ENCODE data around the gene HLA-DRA. TPM values are rescaled to one million over a fixed set of nuclear protein-coding genes. Genes with fewer than 3 reads are reported as not detected.

HLA-DRA gene
- total RNA-seq, 2 experiments from 2014 or later = 552 to 1,231 TPM

GRCh38 chr6:32413427-32414047, 26.1 kb upstream of the HLA-DRA start:
- CTCF ChIA-PET (ENCODE audit: unreplicated experiment) = interaction anchor here (1.1 to 1.6 kb wide), 2 partner anchors 168 to 372 kb away, joined by 4 to 8 read pairs; no protein-coding TSS in a partner anchor
- H3K4me1 ChIP-seq (ENCODE audit: insufficient read depth, low read length, poor library complexity, severe bottlenecking) = peaks cover 9% of the 10 kb centered on the region
- DNase-seq (ENCODE audit: low spot score) = peak; percentile 82
- H3K36me3 ChIP-seq (ENCODE audit: insufficient read depth, low read length) = no peaks in the 10 kb centered on the region
- H2AFZ ChIP-seq (ENCODE audit: low read length) = peak overlapping the region; percentile 79; the same call in 1 of the 2 replicates
- H3K9me3 ChIP-seq (ENCODE audit: low read length) = no peaks in the 10 kb centered on the region
- intact Hi-C loops (cut with micrococcal nuclease; ENCODE audit: unreplicated experiment) = loop anchor here (1.0 to 2.0 kb wide), 3 partner anchors 168 to 383 kb away; no protein-coding TSS in a partner anchor
- BruUV-seq (replicated peaks) = no TSS peak
- POLR2A ChIA-PET = interaction anchor here (0.8 to 1.4 kb wide), 4 partner anchors 10 to 454 kb away, joined by 3 to 5 read pairs (median 4); no protein-coding TSS in a partner anchor
- no peak overlapping the region for H3K4me3 ChIP-seq (ENCODE audit: low read depth, low read length, poor library complexity, severe bottlenecking)
- no peaks in the 10 kb centered on the region for H4K20me1 ChIP-seq (ENCODE audit: insufficient read depth, low read length)
- no peaks in the 10 kb centered on the region for H3K79me2 ChIP-seq (ENCODE audit: insufficient read depth, low read depth, low read length)
- peak overlapping the region; percentile 43 for H3K4me2 ChIP-seq (ENCODE audit: low read length)
- H3K9me2 ChIP-seq (ENCODE audit: insufficient read depth, low read length) = no peaks in the 10 kb centered on the region
- TF ChIP-seq CTCF (conservative IDR thresholded peaks at IDR 0.05; ENCODE audit: low read length) (peak; percentile 96), EZH2phosphoT487 (IDR thresholded peaks at IDR 0.05; ENCODE audit: borderline replicate concordance, low read depth, low read length) (no peak)
- H3K27ac ChIP-seq (ENCODE audit: low read depth, low read length, poor library complexity, severe bottlenecking) = no peak overlapping the region

GRCh38 chr6:32415521-32416019, 24.1 kb upstream of the HLA-DRA start:
- POLR2A ChIA-PET = no interaction called here
- H4K20me1 ChIP-seq (ENCODE audit: insufficient read depth, low read length) = no peaks in the 10 kb centered on the region
- no peaks in the 10 kb centered on the region for H3K36me3 ChIP-seq (ENCODE audit: insufficient read depth, low read length)
- H2AFZ ChIP-seq (ENCODE audit: low read length) = peak overlapping the region; percentile 70
- peak; percentile 84 for DNase-seq (ENCODE audit: low spot score)
- no peak overlapping the region for H3K27ac ChIP-seq (ENCODE audit: low read depth, low read length, poor library complexity, severe bottlenecking)
- no peaks in the 10 kb centered on the region for H3K9me2 ChIP-seq (ENCODE audit: insufficient read depth, low read length)
- H3K79me2 ChIP-seq (ENCODE audit: insufficient read depth, low read depth, low read length) = no peaks in the 10 kb centered on the region
- no peak overlapping the region for H3K4me3 ChIP-seq (ENCODE audit: low read depth, low read length, poor library complexity, severe bottlenecking)
- H3K4me2 ChIP-seq (ENCODE audit: low read length) = peak overlapping the region; percentile 57
- peaks cover 9% of the 10 kb centered on the region for H3K4me1 ChIP-seq (ENCODE audit: insufficient read depth, low read length, poor library complexity, severe bottlenecking)
- intact Hi-C loops (cut with micrococcal nuclease; ENCODE audit: unreplicated experiment) = loop anchor here (1.0 to 5.0 kb wide), 3 partner anchors 371 to 452 kb away; no protein-coding TSS in a partner anchor
- TF ChIP-seq EZH2phosphoT487 (IDR thresholded peaks at IDR 0.05; ENCODE audit: borderline replicate concordance, low read depth, low read length) (no peak), CTCF (conservative IDR thresholded peaks at IDR 0.05; ENCODE audit: low read length) (peak; percentile 100)
- no peaks in the 10 kb centered on the region for H3K9me3 ChIP-seq (ENCODE audit: low read length)
- no TSS peak for BruUV-seq (replicated peaks)
- CTCF ChIA-PET (ENCODE audit: unreplicated experiment) = no interaction called here

- Histone ChIP-seq H4K20me1 (ENCODE audit: insufficient read depth, low read length) (no peaks in the 10 kb centered on the region), H3K4me3 (ENCODE audit: low read depth, low read length, poor library complexity, severe bottlenecking) (no peak overlapping the region), H3K9me2 (ENCODE audit: insufficient read depth, low read length) (no peaks in the 10 kb centered on the region), H2AFZ (ENCODE audit: low read length) (peak overlapping the region; percentile 70), H3K36me3 (ENCODE audit: insufficient read depth, low read length) (no peaks in the 10 kb centered on the region), H3K4me2 (ENCODE audit: low read length) (peak overlapping the region; percentile 57), H3K9me3 (ENCODE audit: low read length) (no peaks in the 10 kb centered on the region), H3K4me1 (ENCODE audit: insufficient read depth, low read length, poor library complexity, severe bottlenecking) (peaks cover 9% of the 10 kb centered on the region), H3K27ac (ENCODE audit: low read depth, low read length, poor library complexity, severe bottlenecking) (no peak overlapping the region), H3K79me2 (ENCODE audit: insufficient read depth, low read depth, low read length) (no peaks in the 10 kb centered on the region)
- intact Hi-C loops (cut with micrococcal nuclease; ENCODE audit: unreplicated experiment) = loop anchor here (5.0 kb wide), 1 partner anchor 451 kb away; no protein-coding TSS in a partner anchor
- CTCF ChIA-PET (ENCODE audit: unreplicated experiment) = no interaction called here
- BruUV-seq (replicated peaks) = no TSS peak
- TF ChIP-seq EZH2phosphoT487 (IDR thresholded peaks at IDR 0.05; ENCODE audit: borderline replicate concordance, low read depth, low read length) = no peak
- no peak for TF ChIP-seq CTCF (conservative IDR thresholded peaks at IDR 0.05; ENCODE audit: low read length)
- POLR2A ChIA-PET = no interaction called here
- no peak for DNase-seq (ENCODE audit: low spot score)
Measured at GRCh38 chr6:32416036-32416435, 23.7 kb upstream of the HLA-DRA start.

Measured in OCI-LY7 (cell line).